Measurements from ENCODE around the gene TBPL1. TPM values are rescaled to one million over a fixed set of nuclear protein-coding genes. Genes with fewer than 3 reads are reported as not detected.

The TBPL1 gene
- total RNA-seq, 1 donor: 14.1 TPM

DNA sequence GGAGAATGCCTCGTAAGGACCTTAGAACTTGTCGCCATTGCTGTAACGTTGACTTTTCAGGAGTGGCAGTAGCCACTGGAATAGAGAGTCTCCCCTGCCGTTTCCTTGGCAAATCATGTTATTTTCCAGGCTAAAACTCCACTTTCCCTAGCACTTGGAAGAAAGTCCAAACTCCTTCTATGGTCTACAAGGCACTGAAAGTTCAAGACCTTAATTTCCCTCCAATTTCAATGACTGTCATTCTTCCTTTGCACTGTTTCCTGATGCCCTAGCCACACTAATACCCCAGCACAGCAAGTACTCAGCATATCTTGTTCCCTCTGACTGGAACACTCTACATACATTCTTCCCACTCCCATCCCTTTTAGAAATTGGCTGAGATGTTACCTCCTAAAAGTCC lies 1.8 kb upstream of the TBPL1 start:
- H3K79me2 ChIP-seq (ENCODE audit: insufficient read depth, low read length): peaks cover 32% of the 10 kb centered on the region
- H3K27ac ChIP-seq (ENCODE audit: low read depth, low read length): peak overlapping the region; percentile 90
- H3K36me3 ChIP-seq (ENCODE audit: insufficient read depth, low read length): no peaks in the 10 kb centered on the region
- H3K27me3 ChIP-seq (ENCODE audit: insufficient read depth, low read length): no peaks in the 10 kb centered on the region
- H3K9me3 ChIP-seq (ENCODE audit: low read depth, low read length): no peaks in the 10 kb centered on the region
- TF ChIP-seq, protein P1, sequence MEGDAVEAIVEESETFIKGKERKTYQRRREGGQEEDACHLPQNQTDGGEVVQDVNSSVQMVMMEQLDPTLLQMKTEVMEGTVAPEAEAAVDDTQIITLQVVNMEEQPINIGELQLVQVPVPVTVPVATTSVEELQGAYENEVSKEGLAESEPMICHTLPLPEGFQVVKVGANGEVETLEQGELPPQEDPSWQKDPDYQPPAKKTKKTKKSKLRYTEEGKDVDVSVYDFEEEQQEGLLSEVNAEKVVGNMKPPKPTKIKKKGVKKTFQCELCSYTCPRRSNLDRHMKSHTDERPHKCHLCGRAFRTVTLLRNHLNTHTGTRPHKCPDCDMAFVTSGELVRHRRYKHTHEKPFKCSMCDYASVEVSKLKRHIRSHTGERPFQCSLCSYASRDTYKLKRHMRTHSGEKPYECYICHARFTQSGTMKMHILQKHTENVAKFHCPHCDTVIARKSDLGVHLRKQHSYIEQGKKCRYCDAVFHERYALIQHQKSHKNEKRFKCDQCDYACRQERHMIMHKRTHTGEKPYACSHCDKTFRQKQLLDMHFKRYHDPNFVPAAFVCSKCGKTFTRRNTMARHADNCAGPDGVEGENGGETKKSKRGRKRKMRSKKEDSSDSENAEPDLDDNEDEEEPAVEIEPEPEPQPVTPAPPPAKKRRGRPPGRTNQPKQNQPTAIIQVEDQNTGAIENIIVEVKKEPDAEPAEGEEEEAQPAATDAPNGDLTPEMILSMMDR (IDR thresholded peaks at IDR 0.05; ENCODE audit: extremely low read depth, low read depth, low read length): no peak
- H2AFZ ChIP-seq (ENCODE audit: low read length): peak overlapping the region; percentile 92
- H4K20me1 ChIP-seq (ENCODE audit: insufficient read depth, low read length): peaks cover 24% of the 10 kb centered on the region
- H3K4me1 ChIP-seq (ENCODE audit: insufficient read depth, low read length): peaks cover 20% of the 10 kb centered on the region
- peak overlapping the region; percentile 93 for H3K4me2 ChIP-seq (ENCODE audit: insufficient read depth, low read length)
- peak overlapping the region; percentile 83 for H3K4me3 ChIP-seq (ENCODE audit: insufficient read depth, low read length)
- no peak for DNase-seq (ENCODE audit: insufficient read length, low spot score, missing footprints)

DNA sequence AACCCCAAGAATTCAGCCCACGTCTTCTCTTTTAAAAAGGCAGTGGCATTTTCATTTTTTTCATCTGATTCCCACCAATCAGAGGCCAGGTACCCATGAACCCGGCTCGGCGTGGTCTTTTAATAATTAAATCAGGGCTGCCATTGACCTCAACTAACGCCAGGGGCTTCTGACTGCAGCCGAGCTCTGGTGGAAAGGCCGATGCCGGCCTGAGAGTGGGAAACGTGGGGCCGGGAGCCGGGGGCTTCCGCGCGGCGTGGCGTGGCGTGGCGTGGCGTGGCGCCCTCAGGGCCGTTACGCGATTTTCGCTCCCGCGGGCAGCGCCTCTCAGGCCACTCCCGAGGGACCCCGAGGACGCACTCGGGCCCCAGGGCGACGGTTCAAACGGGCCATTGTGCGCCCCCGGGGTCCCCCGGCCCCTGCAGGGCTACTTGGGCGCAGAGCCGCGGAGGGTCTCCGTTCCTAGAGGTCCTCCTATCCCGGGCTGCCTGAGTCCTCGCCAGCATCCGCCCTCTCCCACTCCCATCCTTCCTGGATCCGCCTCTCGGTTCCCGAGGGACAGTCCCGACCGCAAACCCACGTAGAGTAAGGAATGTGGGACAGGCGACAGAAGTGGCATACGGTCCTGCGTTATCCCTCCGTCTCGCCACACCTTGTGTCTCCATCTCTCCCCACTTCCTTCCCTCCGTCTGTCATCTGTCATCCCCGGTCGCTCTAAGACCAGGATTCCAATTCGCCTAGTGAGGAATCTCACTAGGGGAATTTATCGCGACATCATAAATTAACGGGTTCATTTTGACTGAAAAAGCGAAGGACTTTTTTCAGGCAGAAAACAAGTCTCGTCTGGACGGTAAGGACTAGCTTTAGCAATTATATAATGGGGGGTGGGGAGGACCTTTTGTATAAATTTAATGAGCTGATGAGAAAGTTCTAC lies 876 bp upstream of the TBPL1 start:
- H3K36me3 ChIP-seq (ENCODE audit: insufficient read depth, low read length): no peaks in the 10 kb centered on the region
- peaks cover 20% of the 10 kb centered on the region for H3K4me1 ChIP-seq (ENCODE audit: insufficient read depth, low read length)
- DNase-seq (ENCODE audit: insufficient read length, low spot score, missing footprints): peak; percentile 82
- peaks cover 42% of the 10 kb centered on the region for H3K79me2 ChIP-seq (ENCODE audit: insufficient read depth, low read length)
- peak overlapping the region; percentile 92 for H2AFZ ChIP-seq (ENCODE audit: low read length)
- H3K27me3 ChIP-seq (ENCODE audit: insufficient read depth, low read length): no peaks in the 10 kb centered on the region
- peaks cover 30% of the 10 kb centered on the region for H4K20me1 ChIP-seq (ENCODE audit: insufficient read depth, low read length)
- TF ChIP-seq, protein P1 (IDR thresholded peaks at IDR 0.05; ENCODE audit: extremely low read depth, low read depth, low read length): peak; percentile 47
- peak overlapping the region; percentile 90 for H3K27ac ChIP-seq (ENCODE audit: low read depth, low read length)
- H3K4me2 ChIP-seq (ENCODE audit: insufficient read depth, low read length): peak overlapping the region; percentile 93
- H3K9me3 ChIP-seq (ENCODE audit: low read depth, low read length): no peaks in the 10 kb centered on the region
- peak overlapping the region; percentile 83 for H3K4me3 ChIP-seq (ENCODE audit: insufficient read depth, low read length)

DNA sequence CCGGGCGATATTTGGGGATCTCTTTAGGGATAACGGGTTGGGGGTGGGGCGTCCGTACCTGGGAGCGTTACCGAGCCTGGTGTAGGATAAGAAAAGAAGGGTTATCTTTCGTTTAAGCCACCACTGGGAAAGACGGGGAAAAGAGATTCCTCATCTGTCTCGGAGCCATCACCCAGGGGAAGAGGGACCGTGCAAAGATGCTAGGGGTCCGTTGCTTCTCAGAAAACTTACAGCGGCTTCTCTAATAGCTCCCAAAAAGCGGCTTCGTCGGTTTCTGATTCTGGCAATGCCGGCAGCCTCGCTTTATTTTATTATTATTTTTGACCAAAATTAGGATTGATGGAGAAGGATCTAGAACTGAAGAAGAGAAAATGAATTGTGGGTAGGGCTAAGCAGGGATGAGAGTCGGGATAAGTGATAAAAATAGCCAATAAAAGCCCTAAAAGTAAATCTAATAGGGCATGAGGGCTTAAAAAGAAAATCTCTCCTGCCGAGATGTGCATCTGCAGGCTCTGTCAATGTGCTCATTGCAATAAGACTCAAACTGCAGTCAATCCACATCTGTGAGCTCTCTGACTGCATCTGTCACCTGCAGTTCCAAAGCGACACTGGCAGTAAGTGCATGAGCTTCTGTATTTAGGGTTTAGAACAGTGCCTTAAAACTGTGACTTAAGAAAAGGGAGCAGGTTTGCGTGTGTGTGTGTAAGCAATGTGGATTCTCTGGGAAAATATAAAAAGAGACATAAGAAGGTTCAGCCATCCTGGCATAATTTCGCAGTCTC lies 801 bp downstream of the TBPL1 start:
- TF ChIP-seq, protein P1 (IDR thresholded peaks at IDR 0.05; ENCODE audit: extremely low read depth, low read depth, low read length): no peak
- Histone ChIP-seq H3K4me2 (ENCODE audit: insufficient read depth, low read length) (peak overlapping the region; percentile 97), H3K27me3 (ENCODE audit: insufficient read depth, low read length) (no peaks in the 10 kb centered on the region), H3K36me3 (ENCODE audit: insufficient read depth, low read length) (no peaks in the 10 kb centered on the region), H3K4me3 (ENCODE audit: insufficient read depth, low read length) (peak overlapping the region; percentile 83), H3K27ac (ENCODE audit: low read depth, low read length) (peak overlapping the region; percentile 90), H3K4me1 (ENCODE audit: insufficient read depth, low read length) (peaks cover 20% of the 10 kb centered on the region), H2AFZ (ENCODE audit: low read length) (peak overlapping the region; percentile 92), H3K79me2 (ENCODE audit: insufficient read depth, low read length) (peaks cover 57% of the 10 kb centered on the region), H4K20me1 (ENCODE audit: insufficient read depth, low read length) (peaks cover 34% of the 10 kb centered on the region), H3K9me3 (ENCODE audit: low read depth, low read length) (no peaks in the 10 kb centered on the region)
- no peak for DNase-seq (ENCODE audit: insufficient read length, low spot score, missing footprints)

All from osteoblast (primary cell).